COLO668 (cell line): ENCODE measurements around the gene PDE9A.

ENCODE experiments used
- DNase-seq: peaks from one replicate; lab custom pipeline; 2025; ENCODE audit not compliant: unreplicated experiment; lab: John Stamatoyannopoulos, UW

The PDE9A gene

GRCh38 chr21:42767561-42767835 lies 114.1 kb downstream of the PDE9A start:
- peak; percentile 22 for DNase-seq

DNA sequence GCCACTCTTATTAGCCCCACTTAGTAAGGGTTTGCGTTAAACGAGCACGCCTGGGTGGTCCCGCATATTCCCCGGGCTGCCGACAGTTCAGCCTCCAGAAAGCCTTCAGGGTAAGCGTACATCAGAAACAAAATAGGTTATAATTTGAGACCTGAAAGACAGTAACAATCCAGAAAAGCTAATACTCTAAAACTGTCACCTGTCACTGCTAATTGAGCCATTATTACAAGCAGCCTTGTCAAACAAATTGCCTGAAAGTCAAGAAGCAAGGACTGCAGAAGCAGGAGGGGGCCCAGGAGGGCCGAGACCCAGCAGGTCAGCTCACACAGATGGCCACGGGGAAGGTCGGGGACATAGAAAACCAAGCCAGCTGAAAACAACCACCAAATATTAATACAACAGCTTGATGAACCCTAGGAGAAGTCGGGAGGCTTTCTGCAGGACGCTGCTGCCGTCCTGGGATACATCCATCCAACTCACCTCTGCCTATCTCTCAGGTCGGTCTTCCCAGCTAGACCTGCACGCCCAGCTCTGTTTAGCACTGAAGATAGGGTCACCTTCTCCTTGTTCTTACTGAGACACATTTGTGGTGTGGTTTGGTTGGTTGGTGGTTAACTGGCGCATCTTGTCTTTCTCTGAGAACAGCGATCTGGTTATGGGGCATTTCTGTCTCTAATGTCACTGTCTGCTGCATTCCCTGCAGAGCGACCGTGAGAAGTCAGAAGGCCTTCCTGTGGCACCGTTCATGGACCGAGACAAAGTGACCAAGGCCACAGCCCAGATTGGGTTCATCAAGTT lies 115.1 kb downstream of the PDE9A start:
- no peak for DNase-seq

GRCh38 chr21:42769183-42769819 lies 115.9 kb downstream of the PDE9A start:
- DNase-seq, result no peak

DNA sequence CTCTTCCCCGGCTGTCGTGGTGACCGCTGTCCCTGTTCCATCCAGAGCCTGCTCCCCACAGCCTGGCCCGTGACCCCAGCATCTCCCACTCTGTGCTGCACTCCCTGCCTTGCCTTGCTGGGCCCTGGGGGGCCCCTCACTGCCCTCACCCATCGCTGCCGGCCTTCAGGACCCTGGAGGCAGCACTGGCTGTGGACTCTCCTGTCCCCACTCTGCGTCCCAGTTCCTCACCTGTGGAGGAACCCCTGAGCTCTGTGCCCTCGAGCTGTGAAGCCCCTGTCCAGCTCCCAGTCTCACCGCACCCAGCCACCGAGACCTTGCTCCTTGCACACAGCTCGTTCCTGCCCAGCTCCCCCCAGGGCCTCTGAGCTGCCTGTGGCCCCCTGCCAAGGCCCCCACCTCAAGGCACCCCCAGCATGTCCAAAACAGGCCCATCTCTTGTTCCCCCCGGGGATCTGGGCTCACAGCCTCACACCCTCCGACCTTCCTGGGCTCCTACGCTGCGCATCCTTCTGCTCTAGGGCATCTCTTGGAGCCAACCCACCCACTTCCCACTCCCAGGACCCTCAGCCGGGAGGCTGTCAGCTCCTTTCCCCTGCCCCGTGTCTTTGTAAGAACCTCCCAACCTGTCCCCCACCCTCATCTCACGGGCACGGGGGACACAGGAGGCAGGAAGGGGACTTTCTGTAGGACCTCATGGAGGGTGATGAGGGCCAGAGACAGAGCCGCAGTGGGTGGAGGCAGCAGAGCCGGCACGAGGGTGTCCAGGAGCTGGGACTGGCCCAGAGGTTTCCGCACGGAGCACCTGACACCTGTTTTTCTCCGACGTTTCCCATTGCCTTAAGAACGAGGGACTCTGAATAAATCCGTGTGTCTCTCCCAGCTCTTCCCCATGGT lies 116.6 kb downstream of the PDE9A start:
- no peak for DNase-seq

GRCh38 chr21:42770717-42771502 lies 117.5 kb downstream of the PDE9A start:
- no peak for DNase-seq

DNA sequence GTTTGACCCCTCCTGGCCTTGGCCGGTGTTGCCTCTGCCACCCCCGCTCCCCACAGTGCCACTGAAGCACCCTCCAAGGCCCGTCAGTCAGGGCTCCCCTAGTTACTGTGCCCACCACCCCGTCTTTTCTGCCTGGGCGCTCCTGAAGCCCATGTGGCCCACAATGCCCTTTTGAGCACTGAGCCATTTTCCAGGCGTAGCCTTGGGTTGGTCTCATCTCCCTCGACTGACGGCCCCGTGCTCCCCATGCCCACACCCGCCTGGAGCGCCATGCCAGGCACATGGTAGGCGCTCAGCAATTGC lies 118.0 kb downstream of the PDE9A start:
- no peak for DNase-seq

DNA sequence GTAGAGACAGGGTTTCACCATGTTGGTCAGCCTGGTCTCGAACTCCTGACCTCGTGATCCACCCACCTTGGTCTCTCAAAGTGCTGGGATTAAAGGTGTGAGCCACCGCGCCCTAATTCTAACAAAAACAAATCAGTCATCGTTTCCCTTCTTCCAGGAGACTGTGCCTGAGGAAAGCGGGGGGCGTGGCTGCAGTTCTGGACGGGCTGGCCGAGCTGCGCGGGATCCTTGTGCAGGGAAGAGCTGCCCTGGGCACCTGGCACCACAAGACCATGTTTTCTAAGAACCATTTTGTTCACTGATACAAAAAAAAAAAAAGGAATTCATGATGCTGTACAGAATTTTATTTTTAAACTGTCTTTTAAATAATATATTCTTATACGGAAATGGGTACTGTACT lies 121.7 kb downstream of the PDE9A start:
- DNase-seq, result no peak

- DNase-seq, result no peak
These were observed 122.5 kb downstream of the PDE9A start for GRCh38 chr21:42775891-42776290.

DNA sequence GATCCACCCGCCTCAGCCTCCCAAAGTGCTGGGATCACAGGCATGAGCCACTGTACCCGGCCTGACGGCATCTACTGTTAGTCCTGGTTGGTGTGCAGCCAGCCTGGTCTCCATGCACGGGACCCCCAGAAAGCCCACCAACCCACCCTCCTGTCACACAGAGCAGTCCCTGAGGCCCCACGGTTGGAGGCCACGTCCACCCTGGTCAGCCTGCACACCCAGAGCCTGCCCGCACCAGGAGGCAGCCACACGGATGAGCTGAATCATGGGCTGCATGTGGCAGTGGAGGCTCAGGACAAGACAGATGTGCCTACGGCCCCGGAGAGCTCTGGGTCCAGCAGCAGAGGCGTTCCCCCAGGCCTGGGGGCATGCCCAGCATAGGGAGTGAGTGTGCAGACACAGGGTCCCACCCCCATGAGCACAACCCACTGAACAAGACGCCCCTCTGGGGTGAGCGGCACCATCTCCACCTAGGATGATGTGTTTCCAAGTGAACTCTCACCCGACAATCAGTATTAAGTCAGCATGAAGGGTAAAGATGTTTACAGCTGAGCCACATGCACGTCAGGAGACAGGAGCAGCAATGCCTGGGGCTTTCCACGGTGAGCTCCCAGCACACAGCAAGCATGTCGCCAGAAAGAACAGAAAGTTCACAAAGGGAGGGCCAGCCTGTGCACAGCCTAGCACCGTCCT lies 123.8 kb downstream of the PDE9A start:
- DNase-seq, result no peak

GRCh38 chr21:42777757-42778344 lies 124.4 kb downstream of the PDE9A start:
- no peak for DNase-seq

GRCh38 chr21:42779431-42779861 lies 126.0 kb downstream of the PDE9A start:
- no peak for DNase-seq

DNA sequence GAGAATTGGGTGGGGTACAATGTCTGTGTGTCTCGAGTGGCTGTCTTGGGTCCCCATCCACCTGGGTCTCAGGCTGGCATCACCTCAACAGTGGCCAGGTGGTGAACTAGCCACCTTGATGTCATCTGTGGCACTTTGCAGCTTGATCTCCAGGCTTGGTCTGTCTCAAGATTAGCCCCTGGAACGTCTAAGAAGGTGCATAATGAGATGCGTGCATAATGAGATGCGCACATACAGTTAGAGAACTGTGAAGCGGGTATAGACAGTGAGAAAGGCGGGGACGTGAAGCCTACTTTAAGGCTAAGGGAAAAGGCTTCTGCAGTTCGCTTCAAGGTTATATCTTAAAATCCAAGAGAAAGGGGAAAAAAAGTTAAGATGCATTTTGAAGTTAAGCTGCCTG lies 127.2 kb downstream of the PDE9A start:
- no peak for DNase-seq

DNA sequence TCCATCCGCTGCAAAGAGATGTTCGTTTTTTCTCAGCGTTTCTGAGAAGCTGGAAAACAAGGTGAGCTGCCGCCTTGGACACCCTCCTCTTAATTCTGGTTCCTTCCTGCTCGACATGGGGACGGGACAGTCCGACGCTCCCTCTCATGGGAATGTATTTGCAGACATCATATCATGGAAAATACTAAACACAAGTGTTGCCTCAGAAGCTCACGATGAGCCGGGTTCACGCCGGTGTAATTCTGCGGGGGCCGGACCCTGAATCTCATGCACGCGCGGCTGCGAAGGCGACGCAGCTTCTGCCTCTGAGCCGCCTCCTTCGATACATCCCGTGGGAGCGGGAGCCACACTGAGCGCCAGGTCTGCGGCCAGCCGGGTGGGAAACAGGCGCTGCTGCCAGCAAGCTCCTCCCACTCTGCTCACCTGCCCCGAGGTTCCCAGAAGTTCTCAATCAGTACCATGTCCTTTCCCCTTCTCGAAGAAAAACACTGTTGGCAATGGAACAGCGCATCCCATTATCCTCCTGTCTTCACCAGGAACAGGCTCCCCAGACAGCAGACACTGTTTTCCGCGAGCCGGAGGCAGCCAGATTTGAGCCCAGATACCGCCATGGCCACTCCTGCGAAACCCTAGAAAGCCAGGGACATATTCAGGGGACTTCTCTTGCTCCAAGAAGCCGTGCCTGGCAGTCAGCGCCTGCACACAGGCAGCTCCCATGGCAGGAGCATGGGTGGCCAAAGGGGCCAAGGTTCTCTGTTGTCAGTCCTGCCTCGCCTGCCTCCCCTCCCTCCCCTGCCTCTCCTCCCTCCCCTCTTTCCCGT lies 127.9 kb downstream of the PDE9A start:
- DNase-seq, result peak; percentile 66

- no peak for DNase-seq
These were observed 128.7 kb downstream of the PDE9A start for GRCh38 chr21:42781971-42782722.

DNA sequence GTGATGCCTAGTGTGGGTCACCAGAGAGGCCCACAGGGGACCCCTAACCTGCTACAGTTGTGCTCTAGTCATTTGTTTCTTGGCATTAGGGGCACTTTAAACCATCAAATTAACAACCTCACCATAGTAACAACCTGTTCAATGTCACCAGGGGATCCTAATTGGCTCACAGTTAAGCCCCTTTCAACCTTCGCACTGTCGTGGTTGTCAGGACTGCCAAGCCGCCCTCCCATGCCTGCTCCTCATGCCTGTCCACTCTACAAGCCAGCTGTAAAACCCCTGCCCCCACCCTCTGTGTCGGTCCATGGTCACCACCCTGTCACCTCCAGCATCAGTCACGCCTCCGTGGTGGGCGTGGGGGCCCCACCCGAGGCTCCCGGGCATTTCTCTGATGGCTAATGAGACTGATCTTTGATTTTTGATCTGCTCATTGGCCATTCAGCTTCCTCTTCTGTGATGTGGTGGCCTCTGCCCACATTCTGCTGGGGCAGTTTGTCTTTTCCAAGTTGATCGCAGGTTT lies 129.4 kb downstream of the PDE9A start:
- DNase-seq, result no peak

- DNase-seq, result no peak
These were observed 130.9 kb downstream of the PDE9A start for GRCh38 chr21:42784276-42784675.

DNA sequence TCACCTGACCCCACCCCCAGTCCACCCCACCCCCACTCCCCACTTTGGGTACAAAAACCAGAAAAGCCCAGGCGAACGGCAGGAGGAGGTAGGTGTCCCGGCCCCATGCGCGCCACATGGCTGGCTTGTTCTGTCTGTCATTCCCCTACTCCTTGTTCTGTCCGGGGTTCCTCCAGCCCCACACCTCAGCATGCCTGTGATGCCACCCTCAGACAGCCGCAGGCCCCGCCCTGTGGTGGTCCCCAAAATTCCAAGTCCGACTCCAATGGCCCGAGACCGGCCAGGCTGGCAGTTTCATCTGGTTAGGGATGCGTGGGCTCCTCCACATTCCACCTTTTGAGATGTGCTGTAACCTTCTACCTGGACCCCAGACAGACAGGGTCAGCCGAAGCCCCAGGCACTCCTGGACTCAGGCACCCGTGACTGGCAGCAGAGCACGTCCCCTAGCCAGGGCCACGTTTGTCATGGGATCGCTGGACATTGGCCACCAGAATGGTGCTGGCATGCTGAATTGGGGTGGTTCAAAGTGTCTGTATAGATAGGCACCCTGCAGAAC lies 131.6 kb downstream of the PDE9A start:
- no peak for DNase-seq
